ENCODE data around the gene PAMR1.

The PAMR1 gene

GRCh38 chr11:35543481-35543880, 18.1 kb upstream of the PAMR1 start:
- peaks cover 15% of the 10 kb centered on the region for H3K4me1 ChIP-seq (ENCODE audit: control insufficient read depth, insufficient read depth, low read length)
- no peak overlapping the region for H3K4me3 ChIP-seq (ENCODE audit: low read depth, low read length)
- no peaks in the 10 kb centered on the region for H3K9me3 ChIP-seq (ENCODE audit: control insufficient read depth, insufficient read depth, low read length)
- H3K27me3 ChIP-seq (ENCODE audit: control insufficient read depth, insufficient read depth, low read length) = no peaks in the 10 kb centered on the region
- H3K27ac ChIP-seq (ENCODE audit: low read depth, low read length) = peak overlapping the region; percentile 60
- H3K9ac ChIP-seq (ENCODE audit: low read depth, low read length) = no peak overlapping the region
- H3K36me3 ChIP-seq (ENCODE audit: control insufficient read depth, insufficient read depth, low read length) = no peaks in the 10 kb centered on the region

GRCh38 chr11:35541621-35542375, 16.4 kb upstream of the PAMR1 start:
- no peaks in the 10 kb centered on the region for H3K9me3 ChIP-seq (ENCODE audit: control insufficient read depth, insufficient read depth, low read length)
- H3K36me3 ChIP-seq (ENCODE audit: control insufficient read depth, insufficient read depth, low read length) = no peaks in the 10 kb centered on the region
- no peak overlapping the region for H3K9ac ChIP-seq (ENCODE audit: low read depth, low read length)
- H3K4me1 ChIP-seq (ENCODE audit: control insufficient read depth, insufficient read depth, low read length) = peaks cover 15% of the 10 kb centered on the region
- H3K4me3 ChIP-seq (ENCODE audit: low read depth, low read length) = no peak overlapping the region
- peak overlapping the region; percentile 58 for H3K27ac ChIP-seq (ENCODE audit: low read depth, low read length)
- no peaks in the 10 kb centered on the region for H3K27me3 ChIP-seq (ENCODE audit: control insufficient read depth, insufficient read depth, low read length)

GRCh38 chr11:35540526-35540925, 15.1 kb upstream of the PAMR1 start:
- Histone ChIP-seq H3K9me3 (ENCODE audit: control insufficient read depth, insufficient read depth, low read length) (no peaks in the 10 kb centered on the region), H3K4me3 (ENCODE audit: low read depth, low read length) (no peak overlapping the region), H3K4me1 (ENCODE audit: control insufficient read depth, insufficient read depth, low read length) (peaks cover 15% of the 10 kb centered on the region), H3K9ac (ENCODE audit: low read depth, low read length) (no peak overlapping the region), H3K27ac (ENCODE audit: low read depth, low read length) (no peak overlapping the region), H3K27me3 (ENCODE audit: control insufficient read depth, insufficient read depth, low read length) (no peaks in the 10 kb centered on the region), H3K36me3 (ENCODE audit: control insufficient read depth, insufficient read depth, low read length) (no peaks in the 10 kb centered on the region)

DNA sequence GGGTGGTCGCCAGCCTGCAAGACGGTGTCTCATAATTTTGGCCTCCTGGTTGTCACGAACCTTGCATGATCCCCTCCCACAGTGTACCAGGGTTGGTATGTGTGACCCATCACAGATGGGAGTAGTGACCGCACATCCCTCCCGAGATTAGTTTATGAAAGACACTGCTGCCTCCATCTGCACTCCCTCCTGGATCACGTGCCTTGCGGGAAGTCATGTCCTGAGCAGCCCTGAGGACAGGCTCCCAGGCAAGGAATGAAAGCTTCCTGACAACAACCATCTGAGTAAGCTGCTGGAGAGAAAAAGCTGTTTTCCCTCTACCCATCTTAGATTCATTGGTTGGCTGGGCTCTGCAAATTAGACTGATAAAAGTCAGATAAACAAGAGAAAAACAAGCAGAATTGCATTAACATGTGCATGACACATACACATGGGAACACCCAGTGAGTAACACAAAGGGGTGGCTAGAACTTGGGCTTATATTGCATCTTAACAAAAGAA, 14.4 kb upstream of the PAMR1 start:
- Histone ChIP-seq H3K9ac (ENCODE audit: low read depth, low read length) (no peak overlapping the region), H3K36me3 (ENCODE audit: control insufficient read depth, insufficient read depth, low read length) (no peaks in the 10 kb centered on the region), H3K4me3 (ENCODE audit: low read depth, low read length) (no peak overlapping the region), H3K9me3 (ENCODE audit: control insufficient read depth, insufficient read depth, low read length) (no peaks in the 10 kb centered on the region), H3K4me1 (ENCODE audit: control insufficient read depth, insufficient read depth, low read length) (peaks cover 15% of the 10 kb centered on the region), H3K27me3 (ENCODE audit: control insufficient read depth, insufficient read depth, low read length) (no peaks in the 10 kb centered on the region), H3K27ac (ENCODE audit: low read depth, low read length) (no peak overlapping the region)

GRCh38 chr11:35539256-35539655, 13.8 kb upstream of the PAMR1 start:
- Histone ChIP-seq H3K36me3 (ENCODE audit: control insufficient read depth, insufficient read depth, low read length) (no peaks in the 10 kb centered on the region), H3K27ac (ENCODE audit: low read depth, low read length) (no peak overlapping the region), H3K9me3 (ENCODE audit: control insufficient read depth, insufficient read depth, low read length) (no peaks in the 10 kb centered on the region), H3K4me3 (ENCODE audit: low read depth, low read length) (no peak overlapping the region), H3K27me3 (ENCODE audit: control insufficient read depth, insufficient read depth, low read length) (no peaks in the 10 kb centered on the region), H3K9ac (ENCODE audit: low read depth, low read length) (no peak overlapping the region), H3K4me1 (ENCODE audit: control insufficient read depth, insufficient read depth, low read length) (peaks cover 15% of the 10 kb centered on the region)

- Histone ChIP-seq H3K4me1 (ENCODE audit: control insufficient read depth, insufficient read depth, low read length) (peaks cover 8% of the 10 kb centered on the region), H3K36me3 (ENCODE audit: control insufficient read depth, insufficient read depth, low read length) (no peaks in the 10 kb centered on the region), H3K27ac (ENCODE audit: low read depth, low read length) (no peak overlapping the region), H3K9ac (ENCODE audit: low read depth, low read length) (no peak overlapping the region), H3K27me3 (ENCODE audit: control insufficient read depth, insufficient read depth, low read length) (no peaks in the 10 kb centered on the region), H3K9me3 (ENCODE audit: control insufficient read depth, insufficient read depth, low read length) (no peaks in the 10 kb centered on the region), H3K4me3 (ENCODE audit: low read depth, low read length) (no peak overlapping the region)
Measured at GRCh38 chr11:35536470-35536869, 11.1 kb upstream of the PAMR1 start.

- H3K4me3 ChIP-seq (ENCODE audit: low read depth, low read length) = no peak overlapping the region
- no peak overlapping the region for H3K27ac ChIP-seq (ENCODE audit: low read depth, low read length)
- H3K9me3 ChIP-seq (ENCODE audit: control insufficient read depth, insufficient read depth, low read length) = no peaks in the 10 kb centered on the region
- no peaks in the 10 kb centered on the region for H3K27me3 ChIP-seq (ENCODE audit: control insufficient read depth, insufficient read depth, low read length)
- H3K4me1 ChIP-seq (ENCODE audit: control insufficient read depth, insufficient read depth, low read length) = no peaks in the 10 kb centered on the region
- H3K36me3 ChIP-seq (ENCODE audit: control insufficient read depth, insufficient read depth, low read length) = no peaks in the 10 kb centered on the region
- H3K9ac ChIP-seq (ENCODE audit: low read depth, low read length) = no peak overlapping the region
Measured at GRCh38 chr11:35531246-35531645, 5.8 kb upstream of the PAMR1 start.

- H3K4me1 ChIP-seq (ENCODE audit: control insufficient read depth, insufficient read depth, low read length) = peaks cover 2% of the 10 kb centered on the region; the same call in 1 of the 2 replicates
- no peaks in the 10 kb centered on the region for H3K27me3 ChIP-seq (ENCODE audit: control insufficient read depth, insufficient read depth, low read length)
- H3K36me3 ChIP-seq (ENCODE audit: control insufficient read depth, insufficient read depth, low read length) = no peaks in the 10 kb centered on the region
- no peaks in the 10 kb centered on the region for H3K9me3 ChIP-seq (ENCODE audit: control insufficient read depth, insufficient read depth, low read length)
- peak overlapping the region; percentile 17 for H3K27ac ChIP-seq (ENCODE audit: low read depth, low read length)
- H3K9ac ChIP-seq (ENCODE audit: low read depth, low read length) = no peak overlapping the region
- no peak overlapping the region for H3K4me3 ChIP-seq (ENCODE audit: low read depth, low read length)
Measured at GRCh38 chr11:35529971-35530495, 4.6 kb upstream of the PAMR1 start.

GRCh38 chr11:35526370-35526792, 965 bp upstream of the PAMR1 start:
- Histone ChIP-seq H3K27ac (ENCODE audit: low read depth, low read length) (peak overlapping the region; percentile 60), H3K36me3 (ENCODE audit: control insufficient read depth, insufficient read depth, low read length) (no peaks in the 10 kb centered on the region), H3K4me1 (ENCODE audit: control insufficient read depth, insufficient read depth, low read length) (peaks cover 16% of the 10 kb centered on the region), H3K4me3 (ENCODE audit: low read depth, low read length) (peak overlapping the region; percentile 68), H3K9ac (ENCODE audit: low read depth, low read length) (no peak overlapping the region), H3K9me3 (ENCODE audit: control insufficient read depth, insufficient read depth, low read length) (no peaks in the 10 kb centered on the region), H3K27me3 (ENCODE audit: control insufficient read depth, insufficient read depth, low read length) (peaks cover 3% of the 10 kb centered on the region; the same call in 1 of the 2 replicates)

GRCh38 chr11:35524780-35525179, 636 bp downstream of the PAMR1 start:
- Histone ChIP-seq H3K4me3 (ENCODE audit: low read depth, low read length) (peak overlapping the region; percentile 68), H3K27ac (ENCODE audit: low read depth, low read length) (no peak overlapping the region), H3K9me3 (ENCODE audit: control insufficient read depth, insufficient read depth, low read length) (no peaks in the 10 kb centered on the region), H3K4me1 (ENCODE audit: control insufficient read depth, insufficient read depth, low read length) (peaks cover 16% of the 10 kb centered on the region), H3K36me3 (ENCODE audit: control insufficient read depth, insufficient read depth, low read length) (no peaks in the 10 kb centered on the region), H3K9ac (ENCODE audit: low read depth, low read length) (no peak overlapping the region), H3K27me3 (ENCODE audit: control insufficient read depth, insufficient read depth, low read length) (peaks cover 3% of the 10 kb centered on the region; the same call in 1 of the 2 replicates)

DNA sequence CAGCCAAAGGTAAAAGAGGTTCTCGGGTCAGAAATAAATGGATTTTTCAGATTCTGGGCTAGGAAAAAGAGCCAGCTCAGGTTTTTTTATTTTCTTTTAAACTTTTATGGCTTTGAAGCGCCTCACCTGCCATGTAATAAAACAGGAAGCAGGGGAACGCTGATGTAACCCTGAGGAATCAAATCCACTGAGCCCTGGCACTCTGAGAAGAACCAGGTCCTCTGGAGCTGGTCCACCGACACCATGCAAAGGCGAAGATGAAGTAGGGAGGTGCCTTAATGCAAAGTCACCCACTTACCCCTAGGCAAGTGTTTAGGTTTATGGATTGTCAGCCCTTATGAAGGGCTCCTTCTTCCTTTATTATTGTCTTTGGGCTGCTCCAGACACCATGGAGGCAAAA, 1.6 kb downstream of the PAMR1 start:
- no peaks in the 10 kb centered on the region for H3K36me3 ChIP-seq (ENCODE audit: control insufficient read depth, insufficient read depth, low read length)
- no peak overlapping the region for H3K9ac ChIP-seq (ENCODE audit: low read depth, low read length)
- H3K9me3 ChIP-seq (ENCODE audit: control insufficient read depth, insufficient read depth, low read length) = no peaks in the 10 kb centered on the region
- H3K27ac ChIP-seq (ENCODE audit: low read depth, low read length) = no peak overlapping the region
- H3K27me3 ChIP-seq (ENCODE audit: control insufficient read depth, insufficient read depth, low read length) = peaks cover 3% of the 10 kb centered on the region; the same call in 1 of the 2 replicates
- peaks cover 16% of the 10 kb centered on the region for H3K4me1 ChIP-seq (ENCODE audit: control insufficient read depth, insufficient read depth, low read length)
- no peak overlapping the region for H3K4me3 ChIP-seq (ENCODE audit: low read depth, low read length)

All from HUES48 (cell line).